IPS DF 19.7 (cell line): ENCODE results near the gene FCGR3B.
"Not testable (repeated sequence)": the region's sequence is repeated elsewhere in the genome, so short reads cannot be mapped to it uniquely, and the experiment has no call there.

Experiments
- DNase-seq: peaks from one replicate; pipeline ENCODE4 v3.0.0-alpha.2; 2013; ENCODE audit warnings: low read depth, low spot score

FCGR3B gene

GRCh38 chr1:161638251-161638993 lies 7.4 kb upstream of the FCGR3B start:
- not testable (repeated sequence) for DNase-seq

GRCh38 chr1:161636976-161637375 lies 6.0 kb upstream of the FCGR3B start:
- DNase-seq = not testable (repeated sequence)

GRCh38 chr1:161636189-161636782 lies 5.3 kb upstream of the FCGR3B start:
- DNase-seq = not testable (repeated sequence)

GRCh38 chr1:161634993-161635392 lies 4.0 kb upstream of the FCGR3B start:
- DNase-seq = not testable (repeated sequence)

- DNase-seq = not testable (repeated sequence)
Measured at GRCh38 chr1:161630128-161630742, 741 bp downstream of the FCGR3B start.

GRCh38 chr1:161626445-161627146 lies 4.4 kb downstream of the FCGR3B start:
- not testable (repeated sequence) for DNase-seq

GRCh38 chr1:161624605-161625004 lies 6.4 kb downstream of the FCGR3B start:
- not testable (repeated sequence) for DNase-seq

GRCh38 chr1:161623401-161624051 lies 7.5 kb downstream of the FCGR3B start:
- DNase-seq = not testable (repeated sequence)

- DNase-seq = not testable (repeated sequence)
Measured at GRCh38 chr1:161622054-161622453, 8.9 kb downstream of the FCGR3B start.

GRCh38 chr1:161621181-161622000 lies 9.6 kb downstream of the FCGR3B start:
- peak; percentile 47 for DNase-seq

- not testable (repeated sequence) for DNase-seq
Measured at GRCh38 chr1:161620399-161620798, 10.6 kb downstream of the FCGR3B start.

- not testable (repeated sequence) for DNase-seq
Measured at GRCh38 chr1:161618517-161618916, 12.5 kb downstream of the FCGR3B start.

GRCh38 chr1:161616417-161616816 lies 14.6 kb downstream of the FCGR3B start:
- DNase-seq = not testable (repeated sequence)

- not testable (repeated sequence) for DNase-seq
Measured at GRCh38 chr1:161613142-161613514, 17.8 kb downstream of the FCGR3B start.

- peak; percentile 74 for DNase-seq
Measured at GRCh38 chr1:161612322-161613141, 18.4 kb downstream of the FCGR3B start.

- DNase-seq = not testable (repeated sequence)
Measured at GRCh38 chr1:161611866-161612321, 19.1 kb downstream of the FCGR3B start.

GRCh38 chr1:161610198-161610597 lies 20.8 kb downstream of the FCGR3B start:
- DNase-seq = not testable (repeated sequence)

GRCh38 chr1:161606541-161607336 lies 24.2 kb downstream of the FCGR3B start:
- not testable (repeated sequence) for DNase-seq
